Measurements from ENCODE around the gene POMT1.

The POMT1 gene

GRCh38 chr9:131464354-131465000 is 38.2 kb upstream of the POMT1 start:
- no peak overlapping the region for H3K4me3 ChIP-seq (ENCODE audit: low read depth, low read length)
- DNase-seq (ENCODE audit: low read depth): no peak
- TF ChIP-seq CTCF (IDR thresholded peaks at IDR 0.05; ENCODE audit: low read depth, low read length, missing control alignments): no peak
- in situ Hi-C loops (cut with HindIII; ENCODE audit: low sequenced_read_pairs): no loop called here

GRCh38 chr9:131465401-131465800 is 37.3 kb upstream of the POMT1 start:
- no peak overlapping the region for H3K4me3 ChIP-seq (ENCODE audit: low read depth, low read length)
- TF ChIP-seq CTCF (IDR thresholded peaks at IDR 0.05; ENCODE audit: low read depth, low read length, missing control alignments): no peak
- DNase-seq (ENCODE audit: low read depth): no peak
- in situ Hi-C loops (cut with HindIII; ENCODE audit: low sequenced_read_pairs): no loop called here

- in situ Hi-C loops (cut with HindIII; ENCODE audit: low sequenced_read_pairs): no loop called here
- TF ChIP-seq CTCF (IDR thresholded peaks at IDR 0.05; ENCODE audit: low read depth, low read length, missing control alignments): no peak
- no peak for DNase-seq (ENCODE audit: low read depth)
- H3K4me3 ChIP-seq (ENCODE audit: low read depth, low read length): no peak overlapping the region
These were observed 35.3 kb upstream of the POMT1 start for GRCh38 chr9:131467214-131467935.

GRCh38 chr9:131468031-131468430 is 34.7 kb upstream of the POMT1 start:
- no peak overlapping the region for H3K4me3 ChIP-seq (ENCODE audit: low read depth, low read length)
- in situ Hi-C loops (cut with HindIII; ENCODE audit: low sequenced_read_pairs): no loop called here
- TF ChIP-seq CTCF (IDR thresholded peaks at IDR 0.05; ENCODE audit: low read depth, low read length, missing control alignments): no peak
- DNase-seq (ENCODE audit: low read depth): no peak

GRCh38 chr9:131469356-131469755 is 33.4 kb upstream of the POMT1 start:
- in situ Hi-C loops (cut with HindIII; ENCODE audit: low sequenced_read_pairs): no loop called here

GRCh38 chr9:131469951-131470350 is 32.8 kb upstream of the POMT1 start:
- TF ChIP-seq CTCF (IDR thresholded peaks at IDR 0.05; ENCODE audit: low read depth, low read length, missing control alignments): no peak
- in situ Hi-C loops (cut with HindIII; ENCODE audit: low sequenced_read_pairs): no loop called here
- no peak for DNase-seq (ENCODE audit: low read depth)
- H3K4me3 ChIP-seq (ENCODE audit: low read depth, low read length): no peak overlapping the region

More at GRCh38 chr9:131469356-131469755, 33.4 kb upstream of the POMT1 start:
- H3K4me3 ChIP-seq (ENCODE audit: low read depth, low read length): no peak overlapping the region
- no peak for TF ChIP-seq CTCF (IDR thresholded peaks at IDR 0.05; ENCODE audit: low read depth, low read length, missing control alignments)
- DNase-seq (ENCODE audit: low read depth): no peak
